Ascending aorta (tissue), 2 donors: ENCODE data around the gene KLF14. TPM values are rescaled to one million over a fixed set of nuclear protein-coding genes. Genes with fewer than 3 reads are reported as not detected.
"Not testable (repeated sequence)": the region's sequence is repeated elsewhere in the genome, so short reads cannot be mapped to it uniquely, and the experiment has no call there.

Experiments
- DNase-seq, 2 donors: peaks; one replicate each; pipeline ENCODE4 v3.0.0-alpha.2; 2019; ENCODE audit warnings: low spot score in 2 of 2
- H3K27ac ChIP-seq, 2 donors: fragments of 200-600 bp; sonication (generic); one replicate each; pipeline ENCODE4 v1.5.1; 2016 to 2017; ENCODE audit warnings: mild to moderate bottlenecking in 1 of 2
- H3K27me3 ChIP-seq: fragments of 200-600 bp; sonication (generic); one replicate; pipeline ENCODE4 v1.5.1; 2017
- H3K36me3 ChIP-seq, 2 donors: fragments of 200-600 bp; sonication (generic); one replicate each; pipeline ENCODE4 v1.5.1; 2016
- H3K4me1 ChIP-seq, 2 donors: fragments of 200-600 bp; sonication (generic); one replicate each; pipeline ENCODE4 v1.5.1; 2016 to 2017; ENCODE audit warnings: mild to moderate bottlenecking in 1 of 2
- H3K4me3 ChIP-seq, 2 donors: fragments of 200-600 bp; sonication (generic); one replicate each; pipeline ENCODE4 v1.5.1; 2016 to 2017; ENCODE audit warnings: mild to moderate bottlenecking in 1 of 2
- H3K9me3 ChIP-seq, 2 donors: fragments of 200-600 bp; sonication (generic); one replicate each; pipeline ENCODE4 v1.5.1; 2016
- intact Hi-C: fragments of 100-400 bp; cut with DNase I; formaldehyde crosslinking; loops from one replicate; pipeline ENCODE4 v1.15.1; 2023
- total RNA-seq: library from RNA; depleted of rRNA; stranded (reverse); fragments of >200 nt; gene quantifications from one replicate; pipeline ENCODE4 v1.1.0, GENCODE V29; 2016
- TF ChIP-seq, protein P1 (sequence below), 3 experiments: fragments of 200-600 bp in 2 of 3; fragments of 450-650 bp in 1 of 3; sonication (generic) in 2 of 3; IDR thresholded peaks; one replicate each; pipeline ENCODE4 v1.5.1; 2016 to 2019; ENCODE audit warnings: antibody characterized with exemption in 3 of 3, mild to moderate bottlenecking in 1 of 3, moderate library complexity in 1 of 3

KLF14 gene
- not detected for total RNA-seq

DNA sequence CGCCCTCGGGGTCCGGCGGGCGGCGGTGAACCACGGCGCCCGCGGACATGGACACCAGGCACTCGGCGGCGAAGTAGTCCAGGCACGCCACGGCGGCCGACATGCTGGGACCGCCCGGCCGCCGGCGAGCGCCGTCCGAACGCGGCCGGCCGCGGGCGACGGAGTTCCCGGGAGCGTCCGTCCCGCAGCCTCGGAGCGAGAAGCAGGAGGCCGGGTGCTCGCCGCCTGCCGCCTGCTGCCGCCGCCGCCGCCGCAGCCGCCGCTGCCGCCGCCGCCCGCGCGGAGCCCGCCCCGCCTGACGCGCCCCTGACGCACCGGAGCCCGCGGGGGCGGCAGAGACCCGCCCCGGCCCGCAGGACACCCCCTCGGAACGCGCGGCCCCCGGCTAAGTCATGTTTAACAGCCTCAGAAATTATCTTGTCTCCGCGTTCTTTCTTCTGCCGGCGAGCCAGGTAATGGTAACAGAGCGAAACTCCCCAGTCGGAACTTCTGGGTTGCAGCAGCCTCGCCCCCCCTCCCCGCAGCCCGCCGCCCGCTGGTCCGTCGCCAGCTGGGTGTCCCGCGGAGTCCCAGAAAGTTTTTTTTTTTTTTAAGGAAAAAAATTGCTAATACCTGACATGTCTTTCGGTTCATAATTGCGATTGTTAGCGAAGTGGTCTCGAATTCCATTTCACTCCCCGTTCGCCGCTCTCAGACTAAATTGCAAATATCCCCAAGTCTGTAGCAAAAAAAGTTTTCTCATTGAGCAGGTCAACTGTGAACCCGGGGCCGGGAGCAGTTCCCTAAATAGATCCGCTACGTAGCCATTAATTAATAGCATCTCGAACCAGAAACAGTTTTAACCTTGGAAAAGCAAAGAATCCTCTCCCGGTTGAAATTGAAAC is at the start of gene KLF14:
Gene KLF14 (minus strand): TSS at position 277 of the 884 bp plus-strand sequence. CDS start 174 bp downstream, at position 103.
- Histone ChIP-seq H3K36me3 (no peaks in the 10 kb centered on the region), H3K27me3 (peaks cover 10% of the 10 kb centered on the region), H3K4me1 (no peaks in the 10 kb centered on the region), H3K27ac (no peak within 1 kb of the TSS), H3K9me3 (peaks cover 25 to 35% of the 10 kb centered on the region in 2 donors), H3K4me3 (peak within 1 kb of the TSS; percentile 49 to 54)
- no peak for DNase-seq
- intact Hi-C loops: no loop called here
- TF ChIP-seq, protein P1, sequence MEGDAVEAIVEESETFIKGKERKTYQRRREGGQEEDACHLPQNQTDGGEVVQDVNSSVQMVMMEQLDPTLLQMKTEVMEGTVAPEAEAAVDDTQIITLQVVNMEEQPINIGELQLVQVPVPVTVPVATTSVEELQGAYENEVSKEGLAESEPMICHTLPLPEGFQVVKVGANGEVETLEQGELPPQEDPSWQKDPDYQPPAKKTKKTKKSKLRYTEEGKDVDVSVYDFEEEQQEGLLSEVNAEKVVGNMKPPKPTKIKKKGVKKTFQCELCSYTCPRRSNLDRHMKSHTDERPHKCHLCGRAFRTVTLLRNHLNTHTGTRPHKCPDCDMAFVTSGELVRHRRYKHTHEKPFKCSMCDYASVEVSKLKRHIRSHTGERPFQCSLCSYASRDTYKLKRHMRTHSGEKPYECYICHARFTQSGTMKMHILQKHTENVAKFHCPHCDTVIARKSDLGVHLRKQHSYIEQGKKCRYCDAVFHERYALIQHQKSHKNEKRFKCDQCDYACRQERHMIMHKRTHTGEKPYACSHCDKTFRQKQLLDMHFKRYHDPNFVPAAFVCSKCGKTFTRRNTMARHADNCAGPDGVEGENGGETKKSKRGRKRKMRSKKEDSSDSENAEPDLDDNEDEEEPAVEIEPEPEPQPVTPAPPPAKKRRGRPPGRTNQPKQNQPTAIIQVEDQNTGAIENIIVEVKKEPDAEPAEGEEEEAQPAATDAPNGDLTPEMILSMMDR (IDR thresholded peaks at IDR 0.05): no peak

DNA sequence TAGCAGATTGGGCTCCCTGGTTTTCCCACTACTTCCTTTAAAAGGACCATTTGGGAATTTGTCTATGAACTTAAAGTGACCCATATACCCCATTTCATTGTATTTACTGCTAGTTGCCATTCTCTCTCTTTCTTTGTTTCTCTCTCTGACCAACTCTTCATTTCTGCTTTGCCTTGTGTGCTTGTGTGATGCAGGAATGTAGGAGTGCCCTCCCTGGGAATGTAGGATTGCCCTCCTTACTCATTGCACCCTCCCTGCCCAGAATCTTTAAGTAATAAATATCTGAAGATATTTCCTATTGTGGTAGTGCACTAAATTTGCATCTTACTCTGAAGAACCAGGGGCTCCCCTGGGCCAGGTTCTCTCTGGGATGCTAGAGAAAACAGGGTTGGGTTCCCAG is 47.3 kb upstream of the KLF14 start:
- Histone ChIP-seq H3K4me3 (no peak overlapping the region), H3K4me1 (no peaks in the 10 kb centered on the region), H3K9me3 (peaks cover 0 to 8% of the 10 kb centered on the region in 2 donors), H3K27ac (no peak overlapping the region), H3K27me3 (no peaks in the 10 kb centered on the region), H3K36me3 (no peaks in the 10 kb centered on the region)
- DNase-seq: no peak
- intact Hi-C loops: no loop called here
- TF ChIP-seq, protein P1 (IDR thresholded peaks at IDR 0.05): no peak

DNA sequence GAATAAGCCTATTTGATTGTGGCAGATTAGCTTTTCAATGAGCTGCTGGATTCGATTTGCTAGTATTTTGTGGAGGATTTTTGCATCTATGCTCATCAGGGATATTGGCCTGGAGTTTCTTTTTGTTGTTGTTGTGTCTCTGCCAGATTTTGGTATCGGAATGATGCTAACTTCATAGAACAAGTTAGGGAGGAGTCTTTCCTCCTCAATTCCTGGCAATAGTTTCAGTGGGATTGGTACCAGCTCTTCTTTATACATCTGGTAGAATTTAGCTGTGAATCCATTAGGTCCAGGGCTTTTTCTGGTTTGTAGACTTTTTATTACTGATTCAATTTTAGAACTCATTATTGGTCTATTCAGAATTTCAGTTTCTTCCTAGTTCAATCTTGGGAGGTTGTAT is 43.4 kb upstream of the KLF14 start:
- TF ChIP-seq, protein P1 (IDR thresholded peaks at IDR 0.05): no peak
- no peaks in the 10 kb centered on the region for H3K36me3 ChIP-seq
- H3K27me3 ChIP-seq: no peaks in the 10 kb centered on the region
- peaks cover 0 to 8% of the 10 kb centered on the region in 2 donors for H3K9me3 ChIP-seq
- DNase-seq: no peak
- intact Hi-C loops: no loop called here
- no peaks in the 10 kb centered on the region for H3K4me1 ChIP-seq
- H3K4me3 ChIP-seq: no peak overlapping the region
- no peak overlapping the region for H3K27ac ChIP-seq

DNA sequence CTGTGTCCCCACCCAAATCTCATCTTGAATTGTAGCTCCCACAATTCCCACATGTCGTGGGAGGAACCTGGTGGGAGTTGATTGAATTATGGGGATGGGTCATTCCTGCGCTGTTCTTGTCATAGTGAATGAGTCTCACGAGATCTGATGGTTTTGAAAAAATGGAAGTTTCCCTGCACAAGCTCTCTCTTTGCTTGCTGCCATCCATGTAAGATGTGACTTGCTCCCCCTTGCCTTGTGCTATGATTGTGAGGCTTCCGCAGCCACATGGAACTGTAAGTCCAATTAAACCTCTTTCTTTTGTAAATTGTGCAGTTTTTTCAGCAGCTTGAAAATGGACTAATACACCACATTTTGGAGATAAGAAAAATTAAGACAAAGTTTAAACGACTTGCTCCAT is 38.4 kb upstream of the KLF14 start:
- H3K27ac ChIP-seq, intact Hi-C loops, H3K4me3 ChIP-seq, H3K36me3 ChIP-seq, H3K27me3 ChIP-seq, H3K4me1 ChIP-seq, DNase-seq: not testable (repeated sequence)
- peaks cover 0 to 27% of the 10 kb centered on the region in 2 donors for H3K9me3 ChIP-seq

DNA sequence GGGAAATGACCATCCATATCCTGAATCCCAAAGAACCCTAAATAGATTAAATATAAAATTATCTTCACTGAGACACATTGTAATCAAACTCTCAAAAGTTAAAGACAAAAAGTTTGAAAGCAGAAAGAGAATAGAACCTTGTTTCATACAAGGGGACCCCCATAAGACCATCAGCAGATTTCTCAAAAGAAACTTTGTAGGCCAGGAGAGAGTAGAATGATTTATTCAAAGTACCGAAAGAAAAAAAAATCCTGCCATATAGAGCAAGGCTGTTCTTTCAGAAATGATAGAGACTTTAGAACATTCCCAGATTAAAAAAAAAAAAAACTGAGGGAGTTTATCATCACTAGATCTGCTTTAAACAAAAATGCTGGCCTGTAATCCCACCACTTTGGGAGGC is 34.8 kb upstream of the KLF14 start:
- intact Hi-C loops: no loop called here
- Histone ChIP-seq H3K27me3 (no peaks in the 10 kb centered on the region), H3K4me3 (no peak overlapping the region), H3K4me1 (no peaks in the 10 kb centered on the region), H3K36me3 (no peaks in the 10 kb centered on the region), H3K27ac (no peak overlapping the region), H3K9me3 (peaks cover 0 to 27% of the 10 kb centered on the region in 2 donors)
- no peak for DNase-seq
- TF ChIP-seq, protein P1 (IDR thresholded peaks at IDR 0.05): no peak

DNA sequence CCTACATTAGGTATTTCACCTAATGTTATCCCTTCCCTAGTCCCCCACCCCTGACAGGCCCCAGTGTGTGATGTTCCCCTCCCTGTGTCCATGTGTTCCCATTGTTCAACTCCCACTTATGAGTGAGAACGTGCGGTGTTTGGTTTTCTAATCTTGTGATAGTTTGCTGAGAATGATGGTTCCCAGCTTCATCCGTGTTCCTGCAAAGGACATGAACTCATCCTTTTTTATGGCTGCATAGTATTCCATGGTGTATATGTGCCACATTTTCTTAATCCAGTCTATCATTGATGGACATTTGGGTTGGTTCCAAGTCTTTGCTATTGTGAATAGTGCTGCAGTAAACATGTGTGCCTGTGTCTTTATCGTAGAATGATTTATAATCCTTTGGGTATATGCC is 30.6 kb upstream of the KLF14 start:
- H3K4me3 ChIP-seq, intact Hi-C loops, H3K27ac ChIP-seq, H3K36me3 ChIP-seq, DNase-seq, H3K27me3 ChIP-seq, H3K4me1 ChIP-seq: not testable (repeated sequence)
- peaks cover 0 to 18% of the 10 kb centered on the region in 2 donors for H3K9me3 ChIP-seq
